Astrocyte of the cerebellum (primary cell): ENCODE data around the gene RIPK4.
"Not testable (repeated sequence)": the region's sequence is repeated elsewhere in the genome, so short reads cannot be mapped to it uniquely, and the experiment has no call there.

Experiments used
- DNase-seq: peaks from one replicate; pipeline ENCODE4 v3.0.0-alpha.2; 2011; ENCODE audit warnings: low read depth
- H3K4me3 ChIP-seq: 2 replicates; pipeline ENCODE4 v1.5.1; 2011; ENCODE audit warnings: mild to moderate bottlenecking, low read depth, low read length, moderate library complexity
- in situ Hi-C: cut with HindIII; loops from 2 replicates; pipeline ENCODE4 v1.10.0; 2017; ENCODE audit warnings: low sequenced_read_pairs
- TF ChIP-seq, protein P1 (sequence below): IDR thresholded peaks from 2 replicates; pipeline ENCODE4 v1.5.1; 2012; ENCODE audit warnings: low read length, low read depth, moderate library complexity, mild to moderate bottlenecking; ENCODE audit errors: missing control alignments

The RIPK4 gene

DNA sequence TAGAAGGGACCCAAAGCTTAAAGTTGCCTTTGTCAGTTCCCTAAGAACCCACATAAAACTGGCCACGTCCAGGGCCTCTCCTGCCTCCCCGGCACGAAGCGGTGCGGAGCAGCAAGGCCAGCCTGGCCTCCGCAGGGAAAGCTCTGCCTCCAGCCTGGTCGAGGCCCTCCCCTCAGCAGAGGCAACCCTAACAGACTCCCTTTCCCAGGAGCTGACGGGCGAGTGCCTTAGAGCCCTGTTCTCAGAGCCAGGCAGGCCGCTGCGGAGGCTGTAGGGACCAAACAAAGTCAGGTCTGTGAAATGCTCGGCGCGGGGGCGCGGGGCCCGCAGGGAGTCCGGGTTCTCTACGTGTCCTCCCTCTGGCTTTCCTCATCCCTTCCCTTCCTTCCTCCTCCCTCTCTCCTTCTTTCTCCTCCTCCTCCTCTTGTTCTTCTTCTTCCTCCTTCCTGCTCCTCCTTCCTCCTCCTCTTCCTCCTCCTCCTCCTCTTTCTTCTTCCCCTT, 40.7 kb downstream of the RIPK4 start:
- H3K4me3 ChIP-seq: no peak overlapping the region
- in situ Hi-C loops: no loop called here
- TF ChIP-seq, protein P1, sequence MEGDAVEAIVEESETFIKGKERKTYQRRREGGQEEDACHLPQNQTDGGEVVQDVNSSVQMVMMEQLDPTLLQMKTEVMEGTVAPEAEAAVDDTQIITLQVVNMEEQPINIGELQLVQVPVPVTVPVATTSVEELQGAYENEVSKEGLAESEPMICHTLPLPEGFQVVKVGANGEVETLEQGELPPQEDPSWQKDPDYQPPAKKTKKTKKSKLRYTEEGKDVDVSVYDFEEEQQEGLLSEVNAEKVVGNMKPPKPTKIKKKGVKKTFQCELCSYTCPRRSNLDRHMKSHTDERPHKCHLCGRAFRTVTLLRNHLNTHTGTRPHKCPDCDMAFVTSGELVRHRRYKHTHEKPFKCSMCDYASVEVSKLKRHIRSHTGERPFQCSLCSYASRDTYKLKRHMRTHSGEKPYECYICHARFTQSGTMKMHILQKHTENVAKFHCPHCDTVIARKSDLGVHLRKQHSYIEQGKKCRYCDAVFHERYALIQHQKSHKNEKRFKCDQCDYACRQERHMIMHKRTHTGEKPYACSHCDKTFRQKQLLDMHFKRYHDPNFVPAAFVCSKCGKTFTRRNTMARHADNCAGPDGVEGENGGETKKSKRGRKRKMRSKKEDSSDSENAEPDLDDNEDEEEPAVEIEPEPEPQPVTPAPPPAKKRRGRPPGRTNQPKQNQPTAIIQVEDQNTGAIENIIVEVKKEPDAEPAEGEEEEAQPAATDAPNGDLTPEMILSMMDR: no peak
- no peak for DNase-seq

DNA sequence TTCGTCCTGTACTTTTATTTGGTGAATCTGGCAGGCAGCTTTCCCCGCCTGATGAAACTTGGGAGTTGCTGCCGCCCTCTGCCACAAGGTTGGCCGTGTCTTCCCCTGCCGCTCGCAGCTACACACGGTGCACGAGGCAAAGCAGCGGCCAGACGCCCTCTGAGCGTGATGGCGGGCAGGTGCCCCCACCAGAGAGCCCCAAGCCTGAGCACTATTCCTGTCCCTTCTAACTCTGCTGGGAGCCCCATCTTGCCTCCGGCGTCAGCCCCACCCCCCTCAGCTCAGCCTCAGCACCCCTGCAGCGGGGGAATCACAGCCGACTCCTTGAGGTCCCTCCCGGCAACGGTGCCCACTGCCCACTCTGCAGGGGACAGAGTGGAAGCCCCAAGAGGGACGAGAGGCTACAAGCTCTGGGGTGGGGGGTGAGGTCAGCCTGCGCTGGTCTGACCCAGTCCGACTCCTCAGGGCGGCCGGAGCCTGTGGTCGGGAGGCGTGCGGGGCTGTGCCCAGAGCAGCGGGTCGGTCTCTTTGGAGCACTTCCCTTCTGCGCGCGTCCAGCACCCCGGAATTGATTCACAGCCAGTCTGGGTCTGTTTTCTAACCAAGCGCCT, 41.3 kb downstream of the RIPK4 start:
- in situ Hi-C loops: no loop called here
- DNase-seq: no peak
- no peak overlapping the region for H3K4me3 ChIP-seq
- TF ChIP-seq, protein P1: no peak

DNA sequence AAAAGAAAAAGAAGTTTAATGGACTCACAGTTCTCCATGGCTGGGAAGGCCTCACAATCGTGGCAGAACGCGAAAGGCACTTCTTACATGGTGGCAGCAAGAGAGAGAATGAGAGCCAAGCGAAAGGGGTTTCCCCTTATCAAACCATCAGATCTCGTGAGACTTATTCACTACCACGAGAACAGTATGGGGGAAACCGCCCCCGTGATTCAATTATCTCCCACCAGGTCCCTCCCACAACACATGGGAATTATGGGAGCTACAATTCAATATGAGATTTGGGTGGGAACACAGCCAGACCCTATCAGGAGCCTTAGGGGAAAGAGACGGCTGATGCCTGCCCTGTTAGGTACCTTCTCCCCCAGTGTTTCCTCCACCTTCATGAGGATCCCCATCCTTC, 43.0 kb downstream of the RIPK4 start:
- DNase-seq, in situ Hi-C loops, H3K4me3 ChIP-seq: not testable (repeated sequence)

DNA sequence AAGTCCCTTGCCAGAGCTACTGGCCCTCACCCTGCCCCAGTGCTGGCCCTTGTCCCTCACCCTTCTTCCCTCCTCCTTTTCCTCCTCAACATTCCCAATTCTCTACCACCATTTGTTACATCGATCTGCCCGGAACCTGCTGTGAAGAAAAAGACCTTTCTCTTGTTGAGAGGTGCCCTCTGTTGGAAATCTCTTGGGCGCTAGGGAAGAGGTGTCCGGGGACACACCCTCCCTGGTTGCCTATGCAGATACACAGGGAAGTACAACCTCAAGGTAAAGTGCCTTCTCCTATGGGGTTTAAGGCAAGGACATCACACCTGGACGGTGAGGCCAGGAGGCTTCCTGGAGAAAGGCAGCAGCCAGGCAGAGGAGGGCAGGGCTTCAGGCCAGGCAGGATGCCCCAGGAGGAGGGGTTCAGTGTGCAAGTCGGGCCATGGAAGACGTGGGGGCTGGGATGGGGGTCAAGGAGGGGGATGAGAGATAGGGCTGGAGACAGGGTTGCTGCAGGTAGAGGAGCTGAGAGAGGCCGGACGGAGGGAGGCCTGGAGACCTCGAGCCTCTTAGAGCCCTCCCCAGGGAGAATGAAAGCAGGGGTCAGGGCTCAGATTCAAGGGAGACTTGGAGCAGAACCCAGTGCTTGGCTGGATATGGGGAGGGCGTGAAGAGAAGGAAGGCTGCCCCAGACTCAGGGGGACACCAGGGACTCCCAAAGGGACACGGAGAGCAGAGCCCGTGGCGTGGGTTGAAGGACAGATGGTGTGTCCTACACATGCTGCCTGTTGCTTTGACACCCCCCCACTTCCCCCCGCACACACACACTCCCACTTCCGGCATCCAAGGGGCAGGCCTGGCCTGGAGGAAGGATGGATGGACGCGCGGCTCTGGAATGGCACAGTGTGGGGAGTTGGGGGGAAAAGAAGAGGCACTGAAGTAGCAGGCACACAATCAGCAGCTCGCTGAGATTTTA, 44.5 kb downstream of the RIPK4 start:
- TF ChIP-seq, protein P1: no peak
- no peak overlapping the region for H3K4me3 ChIP-seq
- DNase-seq: no peak
- in situ Hi-C loops: no loop called here

DNA sequence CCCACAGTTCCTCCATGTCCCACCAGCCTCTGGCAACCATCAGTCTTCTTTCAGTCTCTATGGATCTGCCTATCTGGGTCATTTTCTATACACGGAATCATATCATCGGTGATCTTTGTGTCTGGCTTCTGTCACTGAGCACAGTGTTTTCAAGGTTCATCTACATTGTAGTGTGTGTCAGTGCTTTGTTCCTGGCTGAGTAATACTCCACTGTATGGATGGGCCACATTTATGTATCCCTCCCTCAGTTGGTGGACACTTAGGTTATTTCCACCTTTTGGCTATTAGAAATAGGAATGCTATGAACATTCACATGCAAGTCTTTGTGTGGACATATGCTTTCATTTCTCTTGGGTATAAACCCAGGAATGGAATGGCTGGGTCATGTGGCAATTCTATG, 46.6 kb downstream of the RIPK4 start:
- in situ Hi-C loops: no loop called here
- TF ChIP-seq, protein P1: no peak
- no peak overlapping the region for H3K4me3 ChIP-seq
- no peak for DNase-seq

DNA sequence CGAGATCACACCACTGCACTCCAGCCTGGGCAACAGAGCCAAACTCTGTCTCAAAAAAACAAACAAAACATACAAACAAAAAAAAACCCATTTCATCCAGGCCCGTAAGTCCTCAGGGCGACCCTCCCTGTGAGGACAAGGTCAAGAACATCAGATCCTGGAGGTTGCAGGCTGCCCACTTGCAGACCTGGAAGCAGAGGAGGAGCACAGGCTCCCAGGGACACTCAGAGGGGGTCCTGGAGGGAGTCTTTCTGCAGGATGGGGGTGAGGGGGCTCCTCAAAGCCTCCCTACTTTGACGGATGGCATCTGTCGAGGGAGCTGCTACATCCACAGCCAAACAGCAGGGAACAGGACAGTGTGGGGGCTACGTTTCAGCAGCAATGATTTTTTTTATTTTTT, 47.2 kb downstream of the RIPK4 start:
- TF ChIP-seq, protein P1: no peak
- H3K4me3 ChIP-seq: no peak overlapping the region
- DNase-seq: no peak
- in situ Hi-C loops: no loop called here
